ENCODE results near the gene MLANA.

Gene MLANA

GRCh38 chr9:5909976-5910375 lies 19.3 kb downstream of the MLANA start:
- in situ Hi-C loops (cut with HindIII; ENCODE audit: low pct_ligation_motif_present, low sequenced_read_pairs), result no loop called here
- TF ChIP-seq, protein P1, sequence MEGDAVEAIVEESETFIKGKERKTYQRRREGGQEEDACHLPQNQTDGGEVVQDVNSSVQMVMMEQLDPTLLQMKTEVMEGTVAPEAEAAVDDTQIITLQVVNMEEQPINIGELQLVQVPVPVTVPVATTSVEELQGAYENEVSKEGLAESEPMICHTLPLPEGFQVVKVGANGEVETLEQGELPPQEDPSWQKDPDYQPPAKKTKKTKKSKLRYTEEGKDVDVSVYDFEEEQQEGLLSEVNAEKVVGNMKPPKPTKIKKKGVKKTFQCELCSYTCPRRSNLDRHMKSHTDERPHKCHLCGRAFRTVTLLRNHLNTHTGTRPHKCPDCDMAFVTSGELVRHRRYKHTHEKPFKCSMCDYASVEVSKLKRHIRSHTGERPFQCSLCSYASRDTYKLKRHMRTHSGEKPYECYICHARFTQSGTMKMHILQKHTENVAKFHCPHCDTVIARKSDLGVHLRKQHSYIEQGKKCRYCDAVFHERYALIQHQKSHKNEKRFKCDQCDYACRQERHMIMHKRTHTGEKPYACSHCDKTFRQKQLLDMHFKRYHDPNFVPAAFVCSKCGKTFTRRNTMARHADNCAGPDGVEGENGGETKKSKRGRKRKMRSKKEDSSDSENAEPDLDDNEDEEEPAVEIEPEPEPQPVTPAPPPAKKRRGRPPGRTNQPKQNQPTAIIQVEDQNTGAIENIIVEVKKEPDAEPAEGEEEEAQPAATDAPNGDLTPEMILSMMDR (IDR thresholded peaks at IDR 0.05; ENCODE audit: low read depth, low read length, missing control alignments), result no peak
- H3K36me3 ChIP-seq (replicated peaks), result no peaks in the 10 kb centered on the region
- no peaks in the 10 kb centered on the region for H3K27me3 ChIP-seq (replicated peaks)
- H3K4me3 ChIP-seq (ENCODE audit: low read depth, low read length), result no peak overlapping the region
- H3K27ac ChIP-seq, result no peak overlapping the region
- DNase-seq, result no peak

- no peak for DNase-seq
- in situ Hi-C loops (cut with HindIII; ENCODE audit: low pct_ligation_motif_present, low sequenced_read_pairs), result no loop called here
- Histone ChIP-seq H3K27me3 (replicated peaks) (no peaks in the 10 kb centered on the region), H3K4me3 (ENCODE audit: low read depth, low read length) (no peak overlapping the region), H3K36me3 (replicated peaks) (no peaks in the 10 kb centered on the region), H3K27ac (no peak overlapping the region)
- TF ChIP-seq, protein P1 (IDR thresholded peaks at IDR 0.05; ENCODE audit: low read depth, low read length, missing control alignments), result no peak
Measured at GRCh38 chr9:5910413-5911057, 19.8 kb downstream of the MLANA start.

DNA sequence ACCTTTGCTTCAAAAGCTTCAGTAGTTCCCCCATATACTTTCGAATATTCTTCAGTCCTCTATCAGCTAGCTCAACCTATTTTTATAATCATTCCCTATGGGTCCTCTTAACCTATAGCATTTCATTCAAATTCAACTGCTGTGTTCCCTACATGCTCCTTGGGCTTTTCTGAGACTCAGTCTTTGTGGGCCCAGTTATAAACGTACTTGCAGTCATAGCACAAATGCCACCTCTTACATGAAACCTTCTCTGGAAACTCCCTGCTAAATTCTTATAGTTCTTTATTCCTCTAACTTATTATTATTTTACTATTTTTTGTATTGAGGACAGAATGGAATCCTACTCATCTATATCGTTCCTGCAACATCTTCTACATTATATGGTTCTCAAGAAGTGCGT lies 24.7 kb downstream of the MLANA start:
- TF ChIP-seq, protein P1 (IDR thresholded peaks at IDR 0.05; ENCODE audit: low read depth, low read length, missing control alignments), result no peak
- Histone ChIP-seq H3K36me3 (replicated peaks) (no peaks in the 10 kb centered on the region), H3K27me3 (replicated peaks) (no peaks in the 10 kb centered on the region), H3K27ac (no peak overlapping the region), H3K4me3 (ENCODE audit: low read depth, low read length) (no peak overlapping the region)
- in situ Hi-C loops (cut with HindIII; ENCODE audit: low pct_ligation_motif_present, low sequenced_read_pairs), result no loop called here
- DNase-seq, result no peak

DNA sequence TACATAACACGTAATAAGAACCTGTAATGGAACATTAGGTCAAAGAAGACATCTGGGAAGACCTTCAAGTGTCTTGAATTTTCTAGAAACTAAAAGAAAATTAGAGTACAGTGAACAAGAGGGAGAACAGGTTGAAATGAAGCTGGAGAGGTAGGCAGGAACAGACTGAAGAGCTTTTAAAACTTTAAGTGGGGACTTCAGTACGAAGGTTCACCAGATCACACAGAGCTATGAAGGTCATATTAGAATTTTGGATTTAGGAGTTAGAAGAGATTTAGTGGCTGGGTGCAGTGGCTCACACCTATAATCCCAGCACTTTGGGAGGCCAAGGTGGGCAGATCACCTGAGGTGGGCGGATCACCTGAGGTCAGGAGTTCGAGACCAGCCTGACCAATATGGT lies 26.6 kb downstream of the MLANA start:
- in situ Hi-C loops (cut with HindIII; ENCODE audit: low pct_ligation_motif_present, low sequenced_read_pairs), result no loop called here

GRCh38 chr9:5917888-5918287 lies 27.2 kb downstream of the MLANA start:
- in situ Hi-C loops (cut with HindIII; ENCODE audit: low pct_ligation_motif_present, low sequenced_read_pairs), result no loop called here
- TF ChIP-seq, protein P1 (IDR thresholded peaks at IDR 0.05; ENCODE audit: low read depth, low read length, missing control alignments), result no peak

More for the DNA sequence above, 26.6 kb downstream of the MLANA start:
- no peak overlapping the region for H3K4me3 ChIP-seq (ENCODE audit: low read depth, low read length)
- peaks cover 13% of the 10 kb centered on the region for H3K36me3 ChIP-seq (replicated peaks)
- no peak overlapping the region for H3K27ac ChIP-seq
- DNase-seq, result no peak
- H3K27me3 ChIP-seq (replicated peaks), result no peaks in the 10 kb centered on the region
- TF ChIP-seq, protein P1 (IDR thresholded peaks at IDR 0.05; ENCODE audit: low read depth, low read length, missing control alignments), result no peak

GRCh38 chr9:5918460-5918859 lies 27.8 kb downstream of the MLANA start:
- in situ Hi-C loops (cut with HindIII; ENCODE audit: low pct_ligation_motif_present, low sequenced_read_pairs), result no loop called here
- Histone ChIP-seq H3K36me3 (replicated peaks) (peaks cover 19% of the 10 kb centered on the region), H3K27ac (no peak overlapping the region), H3K4me3 (ENCODE audit: low read depth, low read length) (no peak overlapping the region), H3K27me3 (replicated peaks) (no peaks in the 10 kb centered on the region)
- TF ChIP-seq, protein P1 (IDR thresholded peaks at IDR 0.05; ENCODE audit: low read depth, low read length, missing control alignments), result no peak
- DNase-seq, result no peak

More at GRCh38 chr9:5917888-5918287, 27.2 kb downstream of the MLANA start:
- no peak overlapping the region for H3K4me3 ChIP-seq (ENCODE audit: low read depth, low read length)
- DNase-seq, result no peak
- peaks cover 17% of the 10 kb centered on the region for H3K36me3 ChIP-seq (replicated peaks)
- no peaks in the 10 kb centered on the region for H3K27me3 ChIP-seq (replicated peaks)
- no peak overlapping the region for H3K27ac ChIP-seq
